Stimulated activated CD8-positive, alpha-beta memory T cell treated with anti-CD3 and anti-CD28 coated beads, Interleukin-15, amount 100 ng/mL, for 24 hours (primary cell): ENCODE results near the gene GRIN2C.

Source experiments
- DNase-seq: peaks from one replicate; pipeline ENCODE4 v3.0.0-alpha.2; 2020; ENCODE audit warnings: low read depth

The GRIN2C gene

DNA sequence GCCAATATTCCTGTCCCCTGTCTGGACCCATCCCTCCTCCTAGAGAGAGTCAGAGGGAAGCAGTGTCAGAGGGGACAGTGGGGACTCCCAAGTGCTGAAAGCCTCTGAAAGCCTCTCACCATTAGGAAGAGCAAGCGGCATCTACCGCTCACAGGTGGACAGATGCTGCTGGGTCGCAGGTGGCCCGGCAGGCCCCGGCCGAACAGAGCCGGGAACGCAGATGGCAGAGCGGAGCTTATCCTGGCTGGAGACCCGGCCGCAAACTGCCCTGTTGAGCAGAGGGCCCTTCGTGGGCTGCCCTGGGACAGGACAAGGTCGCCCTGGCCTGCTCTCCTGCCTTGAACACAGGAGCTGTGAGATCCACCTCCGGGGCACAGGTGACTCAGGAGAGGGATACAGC is 60.6 kb downstream of the GRIN2C start:
- no peak for DNase-seq

DNA sequence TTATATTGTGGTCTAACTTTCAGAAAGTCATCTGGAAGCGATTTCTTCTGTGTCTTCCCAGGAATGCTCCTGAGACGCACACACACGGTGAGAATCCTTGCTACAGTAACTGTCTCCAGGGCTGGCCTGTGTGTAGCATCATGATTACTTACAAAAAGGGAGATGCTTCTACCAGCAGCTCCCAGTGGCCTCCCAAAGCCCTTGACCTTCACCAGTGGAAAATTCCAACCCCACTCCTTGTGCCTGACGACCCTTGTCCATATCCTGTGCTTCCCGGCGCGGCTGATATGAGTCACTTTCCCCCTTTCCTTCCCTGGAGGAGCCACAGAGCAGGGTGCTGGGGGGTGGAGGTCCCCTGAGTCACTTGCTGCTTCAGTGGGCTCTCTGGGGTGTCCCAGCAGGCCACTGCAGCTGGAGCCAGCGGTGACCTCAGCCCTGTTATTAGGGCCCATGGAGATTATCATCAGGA is 61.4 kb downstream of the GRIN2C start:
- DNase-seq, result no peak

DNA sequence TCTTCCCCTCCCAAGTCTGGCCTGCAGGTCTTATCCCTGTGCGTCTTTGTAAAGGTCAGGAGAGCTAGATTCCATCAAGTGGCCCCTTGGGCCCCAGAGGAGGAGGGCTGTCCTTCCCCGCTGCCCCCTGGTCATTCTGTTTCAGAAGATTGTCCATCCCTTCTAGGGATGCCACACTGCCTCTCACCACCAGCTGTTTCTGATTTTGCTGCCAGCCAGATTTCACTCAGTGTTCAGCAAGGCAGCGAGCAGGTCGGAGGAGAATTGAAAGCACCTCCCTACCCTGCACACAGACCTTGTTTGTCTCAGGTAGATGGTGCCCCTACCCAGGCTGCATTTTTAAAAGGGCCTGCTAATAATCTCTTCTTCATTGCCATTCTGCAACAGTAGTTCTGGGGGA is 61.9 kb downstream of the GRIN2C start:
- no peak for DNase-seq

DNA sequence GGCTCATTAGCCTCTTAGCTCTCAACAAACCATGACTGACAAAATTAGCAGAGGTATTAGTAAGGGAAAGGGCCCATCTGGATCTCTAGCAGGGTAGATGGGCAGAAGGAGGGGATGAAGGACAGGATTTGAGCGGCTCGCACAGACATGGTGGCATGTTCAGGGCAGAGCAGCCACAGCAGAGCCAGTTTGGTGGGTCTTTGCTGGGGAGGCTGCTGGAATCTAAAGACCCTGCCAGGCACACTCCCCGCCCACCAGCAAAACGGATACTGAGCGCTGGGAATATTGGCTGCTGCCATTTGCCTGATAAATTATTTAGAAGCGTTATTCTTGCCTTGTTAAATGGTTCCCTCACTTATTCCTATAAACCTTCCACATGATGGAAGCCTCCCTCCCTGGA is 62.8 kb downstream of the GRIN2C start:
- DNase-seq, result no peak

DNA sequence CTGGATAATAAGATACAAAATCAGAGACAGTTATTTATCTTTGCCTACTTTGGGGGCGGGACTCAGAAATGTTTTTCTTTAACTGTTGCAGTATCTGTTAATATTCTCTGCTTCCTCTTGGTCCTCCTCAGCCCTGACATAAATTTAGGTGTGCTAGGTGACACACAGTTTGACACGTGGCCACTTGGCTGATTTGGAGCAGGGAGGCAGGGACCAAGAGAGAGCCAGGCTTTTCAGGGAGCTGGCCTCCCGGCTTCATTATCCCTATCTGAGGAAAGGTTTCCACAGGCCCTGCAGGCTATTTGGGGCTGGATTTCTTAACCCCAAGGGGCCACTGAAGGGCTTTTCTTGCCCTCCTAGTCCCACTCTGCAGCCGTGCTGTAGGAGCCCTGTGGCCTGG is 63.5 kb downstream of the GRIN2C start:
- DNase-seq, result no peak

DNA sequence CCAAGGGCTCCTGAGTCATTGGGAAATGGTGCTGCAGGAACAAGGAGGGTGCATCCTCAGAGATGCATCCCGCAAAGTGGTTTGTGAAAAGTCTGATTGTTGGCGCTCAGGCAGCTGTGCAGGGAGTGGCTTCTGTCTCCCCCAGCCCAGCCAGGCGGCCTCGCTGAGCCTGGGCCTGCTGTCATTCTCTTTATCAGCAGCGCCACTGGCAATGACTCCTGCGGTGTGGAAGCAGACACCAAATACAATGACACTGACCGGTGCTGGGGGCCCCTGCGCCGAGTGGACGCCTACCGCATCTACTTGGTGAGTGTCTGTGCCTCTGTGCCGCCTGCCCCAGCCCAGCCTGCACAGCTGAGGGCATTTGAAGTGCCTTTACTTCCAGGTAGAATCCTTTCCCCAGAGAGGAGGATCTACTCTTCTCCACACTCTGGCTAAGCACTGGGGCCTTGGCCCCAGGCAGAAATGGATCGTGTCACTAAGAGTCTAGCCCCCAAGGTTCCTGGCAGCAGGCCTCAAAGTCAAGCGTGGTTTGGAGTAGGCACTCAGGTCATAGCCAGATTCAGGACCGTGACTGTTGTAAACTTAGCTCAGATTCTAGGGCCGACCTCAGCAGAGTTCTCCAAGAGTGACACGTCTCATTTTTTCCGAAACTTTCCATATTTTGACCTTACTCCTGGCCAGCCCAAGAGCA is 64.2 kb downstream of the GRIN2C start:
- no peak for DNase-seq

DNA sequence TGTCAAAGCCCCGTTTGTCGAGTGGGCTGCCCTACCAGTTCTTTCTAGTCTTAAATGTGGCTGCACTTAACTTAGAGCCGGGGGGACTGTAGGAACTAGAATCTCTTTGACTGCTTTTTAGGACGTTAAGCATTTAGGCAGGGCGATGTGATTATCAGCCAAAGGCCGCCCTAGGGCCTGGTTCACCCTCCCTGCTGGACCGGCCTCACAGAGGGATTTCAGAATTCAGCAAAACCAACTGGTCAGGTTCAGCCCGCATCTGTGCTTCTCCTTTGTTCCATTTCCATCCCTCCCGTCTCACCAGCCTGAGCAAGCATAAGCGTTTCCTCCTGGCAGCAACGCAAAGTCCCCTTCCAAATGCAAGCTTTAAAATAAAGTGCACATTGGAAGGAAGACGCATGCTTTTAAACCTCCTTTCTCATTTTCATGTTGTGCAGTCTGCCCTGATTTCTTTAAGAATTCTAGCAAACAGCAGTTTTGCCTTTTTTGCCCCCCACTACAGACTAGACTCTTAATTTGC is 67.0 kb downstream of the GRIN2C start:
- DNase-seq, result no peak
